PC-3 (cell line): ENCODE measurements around the gene DUS1L. TPM values are rescaled to one million over a fixed set of nuclear protein-coding genes. Genes with fewer than 3 reads are reported as not detected.

Experiments
- ATAC-seq: fragments of 200-7000 bp; cut with Tn5 transposase; 2 replicates; pipeline ENCODE4 v1.9.1; 2020; ENCODE audit warnings: mild to moderate bottlenecking, moderate library complexity
- BruUV-seq: library from RNA; stranded (reverse); fragments of 400-500 nt; replicated peaks from 2 replicates; lab custom pipeline; 2021; lab: Mats Ljungman, UMichigan
- CTCF ChIA-PET: fragments of 300-600 bp; sonication (Branson Sonifier 250); formaldehyde crosslinking; loops from one replicate; lab custom pipeline; 2022; ENCODE audit warnings: antibody characterized with exemption; lab: Charles Lee
- POLR2A ChIA-PET: fragments of 300-600 bp; sonication (Branson Sonifier 250); formaldehyde crosslinking; loops from one replicate; lab custom pipeline; 2022; ENCODE audit warnings: antibody characterized with exemption; ENCODE audit not compliant: unreplicated experiment; lab: Charles Lee
- DNase-seq: peaks from one replicate; pipeline ENCODE4 v3.0.0-alpha.2; 2015
- H2AFZ ChIP-seq: fragments of 300-600 bp; sonication (generic); 2 replicates; pipeline ENCODE4 v1.6.0; 2016; ENCODE audit warnings: antibody characterized with exemption, low read length
- H3F3A ChIP-seq: fragments of 300-600 bp; sonication (generic); one replicate; pipeline ENCODE4 v1.6.0; 2017; ENCODE audit warnings: antibody characterized with exemption, low read length, control low read depth, mild to moderate bottlenecking; ENCODE audit not compliant: unreplicated experiment
- H3K27ac ChIP-seq: fragments of 300-600 bp; sonication (generic); 2 replicates; pipeline ENCODE4 v1.5.1; 2016; ENCODE audit warnings: mild to moderate bottlenecking, low read length
- H3K27me3 ChIP-seq: fragments of 300-600 bp; sonication (generic); 2 replicates; pipeline ENCODE4 v1.6.1; 2016; ENCODE audit warnings: low read length, mixed read lengths
- H3K36me3 ChIP-seq: fragments of 300-600 bp; sonication (generic); 2 replicates; pipeline ENCODE4 v1.6.1; 2016; ENCODE audit warnings: low read depth, mixed run types, low read length, mixed read lengths
- H3K4me1 ChIP-seq: fragments of 300-600 bp; sonication (generic); 2 replicates; pipeline ENCODE4 v1.5.1; 2016; ENCODE audit warnings: low read length; ENCODE audit not compliant: insufficient read depth
- H3K4me2 ChIP-seq: fragments of 300-600 bp; sonication (generic); 2 replicates; pipeline ENCODE4 v1.6.0; 2016; ENCODE audit warnings: low read length
- H3K4me3 ChIP-seq: fragments of 300-600 bp; sonication (generic); 2 replicates; pipeline ENCODE4 v1.5.1; 2016; ENCODE audit warnings: mild to moderate bottlenecking, low read length, mixed read lengths
- H3K79me2 ChIP-seq: fragments of 300-600 bp; sonication (generic); 2 replicates; pipeline ENCODE4 v1.6.1; 2017; ENCODE audit warnings: low read length, mixed read lengths
- H3K9ac ChIP-seq: fragments of 300-600 bp; sonication (generic); 2 replicates; pipeline ENCODE4 v1.6.0; 2016; ENCODE audit warnings: mild to moderate bottlenecking, low read length
- H3K9me2 ChIP-seq: fragments of 300-600 bp; sonication (generic); replicated peaks from 2 replicates; pipeline ENCODE4 v1.6.1; 2016; ENCODE audit warnings: mixed run types, low read length, mixed read lengths
- H3K9me3 ChIP-seq: fragments of 300-600 bp; sonication (generic); 2 replicates; pipeline ENCODE4 v1.6.1; 2016; ENCODE audit warnings: low read length, mixed read lengths
- H4K20me1 ChIP-seq: fragments of 300-600 bp; sonication (generic); 2 replicates; pipeline ENCODE4 v1.6.1; 2016; ENCODE audit warnings: low read length, mixed read lengths
- EZH2 ChIP-seq: fragments of 300-600 bp; sonication (generic); IDR thresholded peaks from one replicate; pipeline ENCODE4 v1.6.1; 2017; ENCODE audit warnings: antibody characterized with exemption, mild to moderate bottlenecking, low read length; ENCODE audit not compliant: unreplicated experiment
- EZH2phosphoT487 ChIP-seq: fragments of 300-600 bp; sonication (generic); IDR thresholded peaks from 2 replicates; pipeline ENCODE4 v1.6.1; 2018; ENCODE audit warnings: mild to moderate bottlenecking, antibody characterized with exemption, low read length, borderline replicate concordance
- intact Hi-C: fragments of 100-400 bp; cut with micrococcal nuclease; formaldehyde crosslinking; loops from 2 replicates; pipeline ENCODE4 v1.9.0; 2023
- total RNA-seq: library from RNA; depleted of rRNA; stranded (reverse); fragments of >200 nt; gene quantifications from 2 replicates; pipeline ENCODE4 v1.2.3, GENCODE V29; 2014
- TF ChIP-seq, protein P1 (sequence below): fragments of 300-600 bp; sonication (generic); conservative IDR thresholded peaks from 2 replicates; pipeline ENCODE4 v1.5.1; 2017; ENCODE audit warnings: antibody characterized with exemption, low read depth, mild to moderate bottlenecking, low read length

The DUS1L gene
- total RNA-seq, 1 experiment from 2014 or later = 205 TPM

DNA sequence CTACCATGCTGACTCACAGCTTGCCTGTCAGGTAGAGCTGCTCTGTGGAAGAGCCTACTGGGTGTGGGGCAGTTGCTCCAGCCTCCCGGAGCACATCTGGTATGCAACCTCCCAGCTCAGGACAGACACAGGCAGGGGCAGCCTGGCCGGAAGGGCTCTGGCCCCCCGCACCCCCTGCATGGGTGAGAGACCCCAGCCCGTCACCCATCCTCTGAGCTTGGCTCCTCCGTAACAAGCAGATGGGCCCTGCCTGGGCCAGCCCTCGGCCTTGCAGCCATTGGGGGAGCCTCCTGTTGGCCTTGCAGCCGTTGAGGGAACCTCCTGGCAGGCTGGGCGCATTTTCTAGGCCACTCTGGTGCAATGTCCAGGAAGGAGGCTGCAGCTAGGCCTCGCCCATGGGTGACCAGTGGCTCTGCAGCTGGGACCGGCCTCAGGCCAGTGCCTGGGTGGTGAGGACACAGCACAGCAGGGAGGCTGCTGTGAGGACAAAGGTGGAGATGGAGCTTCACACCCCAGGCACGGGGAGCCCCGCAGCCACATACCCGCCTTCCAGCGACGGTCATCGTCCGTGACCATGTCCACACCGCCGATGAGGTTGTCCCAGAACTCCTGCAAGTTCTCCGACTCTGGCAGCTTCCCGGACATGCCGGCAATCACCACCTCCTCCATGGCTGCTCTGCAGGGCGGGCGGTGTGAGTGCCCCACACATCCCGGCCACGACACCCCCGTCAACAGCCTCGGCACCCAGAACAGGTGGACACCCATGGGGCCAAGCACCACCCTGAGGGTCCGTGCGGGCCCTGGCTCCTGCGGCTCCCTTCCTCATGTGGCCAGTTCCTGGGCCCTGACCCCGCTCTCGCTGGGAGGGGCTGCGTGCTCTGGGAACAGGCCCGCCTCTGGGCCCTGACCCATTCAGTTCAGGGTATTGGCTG is 30.4 kb upstream of the DUS1L start:
- Histone ChIP-seq H3K27ac (no peak overlapping the region), H3K9ac (peak overlapping the region; percentile 99), H3F3A (no peaks in the 10 kb centered on the region), H3K36me3 (peaks cover 41% of the 10 kb centered on the region), H4K20me1 (peaks cover 29% of the 10 kb centered on the region), H3K4me1 (peaks cover 30% of the 10 kb centered on the region), H3K9me3 (no peaks in the 10 kb centered on the region), H2AFZ (no peak overlapping the region), H3K4me3 (peak overlapping the region; percentile 91), H3K27me3 (no peaks in the 10 kb centered on the region), H3K4me2 (peak overlapping the region; percentile 97), H3K79me2 (peaks cover 47% of the 10 kb centered on the region), H3K9me2 (no peaks in the 10 kb centered on the region)
- no TSS peak for BruUV-seq
- ChIA-PET POLR2A (no interaction called here), CTCF (no interaction called here)
- DNase-seq (peak; percentile 51), ATAC-seq (no peak)
- TF ChIP-seq EZH2phosphoT487 (no peak), EZH2 (no peak)
- TF ChIP-seq, protein P1, sequence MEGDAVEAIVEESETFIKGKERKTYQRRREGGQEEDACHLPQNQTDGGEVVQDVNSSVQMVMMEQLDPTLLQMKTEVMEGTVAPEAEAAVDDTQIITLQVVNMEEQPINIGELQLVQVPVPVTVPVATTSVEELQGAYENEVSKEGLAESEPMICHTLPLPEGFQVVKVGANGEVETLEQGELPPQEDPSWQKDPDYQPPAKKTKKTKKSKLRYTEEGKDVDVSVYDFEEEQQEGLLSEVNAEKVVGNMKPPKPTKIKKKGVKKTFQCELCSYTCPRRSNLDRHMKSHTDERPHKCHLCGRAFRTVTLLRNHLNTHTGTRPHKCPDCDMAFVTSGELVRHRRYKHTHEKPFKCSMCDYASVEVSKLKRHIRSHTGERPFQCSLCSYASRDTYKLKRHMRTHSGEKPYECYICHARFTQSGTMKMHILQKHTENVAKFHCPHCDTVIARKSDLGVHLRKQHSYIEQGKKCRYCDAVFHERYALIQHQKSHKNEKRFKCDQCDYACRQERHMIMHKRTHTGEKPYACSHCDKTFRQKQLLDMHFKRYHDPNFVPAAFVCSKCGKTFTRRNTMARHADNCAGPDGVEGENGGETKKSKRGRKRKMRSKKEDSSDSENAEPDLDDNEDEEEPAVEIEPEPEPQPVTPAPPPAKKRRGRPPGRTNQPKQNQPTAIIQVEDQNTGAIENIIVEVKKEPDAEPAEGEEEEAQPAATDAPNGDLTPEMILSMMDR = no peak
- intact Hi-C loops = loop anchor here (5.0 kb wide), 1 partner anchor 59 kb away; the partner anchor contains the start of gene DCXR

DNA sequence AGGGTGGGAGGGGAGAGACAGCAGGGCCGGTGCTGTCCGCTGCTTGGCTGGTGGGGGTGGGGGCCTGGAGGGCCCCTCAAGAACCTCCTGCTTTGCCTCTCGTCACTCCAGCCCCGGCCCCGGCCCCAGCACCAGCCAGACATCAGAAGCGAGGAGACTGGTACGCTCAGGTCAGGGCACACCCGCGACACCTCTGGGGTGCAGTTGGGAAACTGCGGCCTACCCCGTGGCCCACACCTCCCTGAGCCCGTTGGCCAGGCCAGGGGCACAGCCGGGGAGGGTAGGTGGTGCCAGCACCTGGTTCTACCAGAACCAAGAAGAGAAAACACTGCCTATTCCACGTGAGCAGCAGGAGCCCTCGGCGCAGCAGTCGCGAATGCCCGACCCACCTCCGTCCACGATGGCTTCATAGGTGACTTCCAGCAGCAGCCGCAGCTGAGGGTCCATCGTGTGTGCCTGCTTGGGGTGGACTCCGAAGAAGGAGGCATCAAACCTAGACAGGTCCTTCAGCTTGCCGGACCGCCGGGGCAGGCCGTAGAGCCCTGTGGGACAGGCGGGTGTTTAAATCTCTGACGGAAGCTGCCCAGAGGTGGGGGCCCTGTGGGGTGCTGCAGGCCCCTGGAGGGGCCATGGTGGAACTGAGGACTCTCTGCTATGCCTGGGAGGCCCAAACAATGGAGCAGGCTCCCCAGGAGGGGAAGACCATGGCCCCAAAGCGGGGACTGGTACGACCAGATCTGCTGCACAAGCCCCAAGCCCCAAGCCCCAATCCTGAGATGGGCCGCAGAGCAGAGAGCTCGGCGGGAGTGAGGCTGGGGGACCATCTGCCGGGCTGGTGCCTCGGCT is 29.6 kb upstream of the DUS1L start:
- Histone ChIP-seq H3K4me3 (peak overlapping the region; percentile 91), H3K9me2 (no peaks in the 10 kb centered on the region), H2AFZ (no peak overlapping the region), H3K4me2 (peak overlapping the region; percentile 97), H3F3A (no peaks in the 10 kb centered on the region), H4K20me1 (peaks cover 29% of the 10 kb centered on the region), H3K27me3 (no peaks in the 10 kb centered on the region), H3K4me1 (peaks cover 30% of the 10 kb centered on the region), H3K9ac (no peak overlapping the region), H3K27ac (no peak overlapping the region), H3K36me3 (peaks cover 49% of the 10 kb centered on the region), H3K9me3 (no peaks in the 10 kb centered on the region), H3K79me2 (peaks cover 47% of the 10 kb centered on the region)
- DNase-seq = no peak
- CTCF ChIA-PET = no interaction called here
- ATAC-seq = no peak
- intact Hi-C loops = loop anchor here (5.0 kb wide), 1 partner anchor 58 kb away; the partner anchor contains the start of gene DCXR
- BruUV-seq = no TSS peak
- POLR2A ChIA-PET = no interaction called here
- TF ChIP-seq, protein P1 = no peak
- TF ChIP-seq EZH2phosphoT487 (no peak), EZH2 (no peak)
